MM.1S (cell line): ENCODE measurements around the gene EPHA3.

Experiments
- EZH2 ChIP-seq: fragments of 300-600 bp; sonication (generic); optimal IDR thresholded peaks from 2 replicates; pipeline ENCODE3; 2017; ENCODE audit warnings: low read depth, mild to moderate bottlenecking, antibody characterized with exemption, low read length, mixed read lengths
- TF ChIP-seq, protein P1 (sequence below): fragments of 300-600 bp; sonication (generic); IDR thresholded peaks from 2 replicates; pipeline ENCODE4 v1.5.1; 2016; ENCODE audit warnings: antibody characterized with exemption, low read length, mixed read lengths

GRCh38 chr3:89332386-89332785, 225.0 kb downstream of the EPHA3 start:
- TF ChIP-seq, protein P1, sequence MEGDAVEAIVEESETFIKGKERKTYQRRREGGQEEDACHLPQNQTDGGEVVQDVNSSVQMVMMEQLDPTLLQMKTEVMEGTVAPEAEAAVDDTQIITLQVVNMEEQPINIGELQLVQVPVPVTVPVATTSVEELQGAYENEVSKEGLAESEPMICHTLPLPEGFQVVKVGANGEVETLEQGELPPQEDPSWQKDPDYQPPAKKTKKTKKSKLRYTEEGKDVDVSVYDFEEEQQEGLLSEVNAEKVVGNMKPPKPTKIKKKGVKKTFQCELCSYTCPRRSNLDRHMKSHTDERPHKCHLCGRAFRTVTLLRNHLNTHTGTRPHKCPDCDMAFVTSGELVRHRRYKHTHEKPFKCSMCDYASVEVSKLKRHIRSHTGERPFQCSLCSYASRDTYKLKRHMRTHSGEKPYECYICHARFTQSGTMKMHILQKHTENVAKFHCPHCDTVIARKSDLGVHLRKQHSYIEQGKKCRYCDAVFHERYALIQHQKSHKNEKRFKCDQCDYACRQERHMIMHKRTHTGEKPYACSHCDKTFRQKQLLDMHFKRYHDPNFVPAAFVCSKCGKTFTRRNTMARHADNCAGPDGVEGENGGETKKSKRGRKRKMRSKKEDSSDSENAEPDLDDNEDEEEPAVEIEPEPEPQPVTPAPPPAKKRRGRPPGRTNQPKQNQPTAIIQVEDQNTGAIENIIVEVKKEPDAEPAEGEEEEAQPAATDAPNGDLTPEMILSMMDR, result no peak
- TF ChIP-seq EZH2, result no peak
